Breast epithelium (tissue), 3 donors: ENCODE data around the gene TEAD1.

Experiments used
- CTCF ChIP-seq, 3 donors: fragments of 450-650 bp; IDR thresholded peaks; one replicate each; pipeline ENCODE4 v1.5.1; 2016 to 2017; ENCODE audit warnings: antibody characterized with exemption in 3 of 3, mild to moderate bottlenecking in 3 of 3, moderate library complexity in 3 of 3
- POLR2A ChIP-seq: fragments of 450-650 bp; IDR thresholded peaks from one replicate; pipeline ENCODE4 v1.6.1; 2016; ENCODE audit warnings: antibody characterized with exemption, mild to moderate bottlenecking, moderate library complexity
- POLR2AphosphoS5 ChIP-seq, 3 donors: sonication (generic); formaldehyde crosslinking; IDR thresholded peaks; one replicate each; pipeline ENCODE4 v1.6.1; 2017; ENCODE audit warnings: antibody characterized with exemption in 3 of 3

DNA sequence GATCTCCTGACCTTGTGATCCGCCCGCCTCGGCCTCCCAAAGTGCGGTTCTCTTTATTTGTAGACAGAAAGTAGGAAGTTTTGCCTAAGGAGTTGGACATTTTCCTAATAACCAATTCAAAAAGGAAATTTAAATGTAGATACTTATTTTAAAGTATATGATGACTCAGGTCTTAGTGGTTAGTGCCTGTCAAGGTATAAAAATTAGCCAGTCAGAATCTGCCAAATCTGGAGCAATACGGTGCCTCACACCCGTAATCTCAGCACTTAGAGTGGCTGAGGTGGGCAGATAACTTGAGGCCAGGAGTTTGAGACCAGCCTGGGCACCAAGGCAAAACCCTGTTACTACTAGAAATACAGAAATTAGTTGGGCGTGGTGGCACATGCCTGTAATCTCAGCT, 248.2 kb downstream of the TEAD1 start:
- TF ChIP-seq CTCF (IDR thresholded peaks at IDR 0.05): no peak
- TF ChIP-seq POLR2A: no peak
- no peak for TF ChIP-seq POLR2AphosphoS5 (IDR thresholded peaks at IDR 0.05)
